Spleen (tissue), 7 donors: ENCODE results near the gene PREPL.

Source experiments
- CTCF ChIP-seq, 11 experiments: fragments of 200-600 bp in 7 of 11; fragments of 450-650 bp in 4 of 11; sonication (generic) in 4 of 11; IDR thresholded peaks in 8 of 11; conservative IDR thresholded peaks in 3 of 11; 1 replicate in 7 of 11; 2 replicates in 4 of 11; pipeline versions ENCODE4 v1.4.0 to v1.8.0; 2016 to 2021; ENCODE audit warnings: antibody characterized with exemption in 11 of 11, inconsistent platforms in 4 of 11, mild to moderate bottlenecking in 1 of 11
- POLR2A ChIP-seq, 3 donors: fragments of 450-650 bp; IDR thresholded peaks; one replicate each; pipeline ENCODE4 v1.5.1; 2017; ENCODE audit warnings: antibody characterized with exemption in 3 of 3, mild to moderate bottlenecking in 1 of 3
- donor health status: DM: no; HTN: no; CAD: no; lungs with moderate emphysema.
- donor health status: DM: no; HTN: no; CAD: no.
- donor health status: DM: no; HTN: no; CAD: no.

GRCh38 chr2:44290261-44290660, 71.0 kb downstream of the PREPL start:
- TF ChIP-seq POLR2A (IDR thresholded peaks at IDR 0.05): no peak
- TF ChIP-seq CTCF (IDR thresholded peaks at IDR 0.05 in 8 of 11, conservative IDR thresholded peaks at IDR 0.05 in 3 of 11): no peak
